Natural killer cell (primary cell): ENCODE measurements around the gene EEFSEC. TPM values are rescaled to one million over a fixed set of nuclear protein-coding genes. Genes with fewer than 3 reads are reported as not detected.

ENCODE experiments used
- ATAC-seq, 3 donors: fragments of 150-1000 bp in 2 of 3; fragments of 200-7000 bp in 1 of 3; cut with Tn5 transposase; 1 replicate in 1 of 3; 2 replicates in 2 of 3; pipeline ENCODE4 v1.10.0; 2021; ENCODE audit warnings: mild to moderate bottlenecking in 2 of 3, moderate library complexity in 2 of 3
- DNase-seq, 2 donors: peaks; one replicate each; pipeline versions ENCODE4 v3.0.0 to v3.0.0-alpha.2; 2013 to 2021; ENCODE audit warnings: mixed read lengths in 1 of 2
- H3K27ac ChIP-seq: one replicate; pipeline ENCODE4 v1.5.1; 2013; ENCODE audit warnings: mild to moderate bottlenecking, low read length
- H3K27me3 ChIP-seq: one replicate; pipeline ENCODE4 v1.6.1; 2013; ENCODE audit warnings: low read length; ENCODE audit not compliant: control insufficient read depth, insufficient read depth
- H3K36me3 ChIP-seq: one replicate; pipeline ENCODE4 v1.6.1; 2013; ENCODE audit warnings: low read length; ENCODE audit not compliant: control insufficient read depth, insufficient read depth
- H3K4me1 ChIP-seq: one replicate; pipeline ENCODE4 v1.6.1; 2013; ENCODE audit warnings: low read length; ENCODE audit not compliant: control insufficient read depth, insufficient read depth
- H3K4me3 ChIP-seq: one replicate; pipeline ENCODE4 v1.5.1; 2013; ENCODE audit warnings: low read length
- H3K9me3 ChIP-seq: one replicate; pipeline ENCODE4 v1.6.1; 2013; ENCODE audit warnings: low read length; ENCODE audit not compliant: control insufficient read depth, insufficient read depth
- H3K27ac Mint-ChIP-seq, 2 donors: one replicate each; pipeline ENCODE4 v1.8.0; 2022; ENCODE audit warnings: mild to moderate bottlenecking in 2 of 2, mixed read lengths in 2 of 2, moderate library complexity in 1 of 2
- H3K27me3 Mint-ChIP-seq, 2 donors: one replicate each; pipeline ENCODE4 v1.8.0; 2022; ENCODE audit warnings: low read depth in 2 of 2, mixed read lengths in 2 of 2
- H3K36me3 Mint-ChIP-seq: one replicate; pipeline ENCODE4 v1.8.0; 2022; ENCODE audit warnings: mixed read lengths
- H3K4me1 Mint-ChIP-seq, 2 donors: one replicate each; pipeline ENCODE4 v1.8.0; 2022; ENCODE audit warnings: mixed read lengths in 2 of 2
- H3K4me3 Mint-ChIP-seq: one replicate; pipeline ENCODE4 v1.8.0; 2022; ENCODE audit warnings: mild to moderate bottlenecking, moderate library complexity, mixed read lengths
- H3K9me3 Mint-ChIP-seq, 2 donors: one replicate each; pipeline ENCODE4 v1.8.0; 2022; ENCODE audit warnings: mixed read lengths in 2 of 2
- WGBS: methylation state at CpG from one replicate; pipeline ENCODE4 v1.1.7; 2013; ENCODE audit warnings: missing lambda C conversion rate; ENCODE audit not compliant: insufficient coverage; 5-methylcytosine and 5-hydroxymethylcytosine counted together
- intact Hi-C: fragments of 100-400 bp; cut with micrococcal nuclease; formaldehyde crosslinking; loops from one replicate; pipeline ENCODE4 v1.14.2; 2022
- total RNA-seq, 4 donors: library from RNA; stranded (reverse); fragments of 120-200 nt in 1 of 4; gene quantifications; one replicate each; pipeline versions ENCODE4 v1.2.3 to v1.2.4, GENCODE V29; 2013 to 2022
- TF ChIP-seq, protein P1 (sequence below): fragments of 200-600 bp; IDR thresholded peaks from one replicate; pipeline ENCODE4 v1.8.0; 2022; ENCODE audit warnings: antibody characterized with exemption

EEFSEC gene
- total RNA-seq, 3 donors from 2014 or later (not counting 1 experiment from before 2014, with no cell fraction given) = 16.7 to 18.9 (median 17.6) TPM

DNA sequence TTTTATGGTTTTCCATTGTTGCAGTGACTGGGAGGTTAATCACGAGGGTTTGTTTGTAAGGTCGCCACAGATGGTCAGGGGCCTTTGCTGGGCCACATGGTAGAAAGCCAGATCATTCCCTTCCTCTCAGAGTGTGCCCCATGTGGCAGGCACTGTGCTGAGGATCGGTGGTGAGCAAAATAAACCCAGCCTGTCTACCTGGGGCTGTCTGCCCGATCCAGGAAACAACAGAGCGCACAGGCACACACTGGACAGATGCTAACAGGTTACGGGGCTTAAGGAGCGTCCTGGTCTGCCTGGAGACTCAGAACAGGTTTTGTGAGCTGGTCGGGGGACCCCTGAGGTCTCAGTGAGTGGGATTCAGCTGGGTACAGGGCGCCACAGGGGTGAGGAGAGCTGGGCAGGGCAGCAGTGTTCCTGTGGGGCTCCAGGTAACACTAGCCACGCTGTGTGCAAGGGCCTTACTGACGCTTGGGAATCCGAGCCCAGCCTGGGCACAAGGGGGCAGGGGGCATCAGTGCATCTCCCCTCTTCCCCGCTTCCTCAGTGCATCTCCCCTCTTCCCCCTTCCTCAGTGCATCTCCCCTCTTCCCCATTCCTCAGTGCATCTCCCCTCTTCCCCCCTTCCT, 177.0 kb downstream of the EEFSEC start:
- no peaks in the 10 kb centered on the region for H3K9me3 ChIP-seq
- TF ChIP-seq, protein P1, sequence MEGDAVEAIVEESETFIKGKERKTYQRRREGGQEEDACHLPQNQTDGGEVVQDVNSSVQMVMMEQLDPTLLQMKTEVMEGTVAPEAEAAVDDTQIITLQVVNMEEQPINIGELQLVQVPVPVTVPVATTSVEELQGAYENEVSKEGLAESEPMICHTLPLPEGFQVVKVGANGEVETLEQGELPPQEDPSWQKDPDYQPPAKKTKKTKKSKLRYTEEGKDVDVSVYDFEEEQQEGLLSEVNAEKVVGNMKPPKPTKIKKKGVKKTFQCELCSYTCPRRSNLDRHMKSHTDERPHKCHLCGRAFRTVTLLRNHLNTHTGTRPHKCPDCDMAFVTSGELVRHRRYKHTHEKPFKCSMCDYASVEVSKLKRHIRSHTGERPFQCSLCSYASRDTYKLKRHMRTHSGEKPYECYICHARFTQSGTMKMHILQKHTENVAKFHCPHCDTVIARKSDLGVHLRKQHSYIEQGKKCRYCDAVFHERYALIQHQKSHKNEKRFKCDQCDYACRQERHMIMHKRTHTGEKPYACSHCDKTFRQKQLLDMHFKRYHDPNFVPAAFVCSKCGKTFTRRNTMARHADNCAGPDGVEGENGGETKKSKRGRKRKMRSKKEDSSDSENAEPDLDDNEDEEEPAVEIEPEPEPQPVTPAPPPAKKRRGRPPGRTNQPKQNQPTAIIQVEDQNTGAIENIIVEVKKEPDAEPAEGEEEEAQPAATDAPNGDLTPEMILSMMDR = no peak
- peaks cover 0 to 11% of the 10 kb centered on the region in 2 donors for H3K4me1 Mint-ChIP-seq
- H3K27ac Mint-ChIP-seq = no peak overlapping the region
- no peaks in the 10 kb centered on the region for H3K27me3 ChIP-seq
- no peaks in the 10 kb centered on the region for H3K9me3 Mint-ChIP-seq
- no peak overlapping the region for H3K4me3 Mint-ChIP-seq
- H3K36me3 ChIP-seq = no peaks in the 10 kb centered on the region
- H3K4me1 ChIP-seq = no peaks in the 10 kb centered on the region
- DNase-seq = no peak
- no peak overlapping the region for H3K27ac ChIP-seq
- no peak for ATAC-seq
- intact Hi-C loops = no loop called here
- H3K4me3 ChIP-seq = no peak overlapping the region
- no peaks in the 10 kb centered on the region for H3K27me3 Mint-ChIP-seq
- WGBS = 93% methylated on average over 13 of the region's 13 CpGs
- no peaks in the 10 kb centered on the region for H3K36me3 Mint-ChIP-seq

DNA sequence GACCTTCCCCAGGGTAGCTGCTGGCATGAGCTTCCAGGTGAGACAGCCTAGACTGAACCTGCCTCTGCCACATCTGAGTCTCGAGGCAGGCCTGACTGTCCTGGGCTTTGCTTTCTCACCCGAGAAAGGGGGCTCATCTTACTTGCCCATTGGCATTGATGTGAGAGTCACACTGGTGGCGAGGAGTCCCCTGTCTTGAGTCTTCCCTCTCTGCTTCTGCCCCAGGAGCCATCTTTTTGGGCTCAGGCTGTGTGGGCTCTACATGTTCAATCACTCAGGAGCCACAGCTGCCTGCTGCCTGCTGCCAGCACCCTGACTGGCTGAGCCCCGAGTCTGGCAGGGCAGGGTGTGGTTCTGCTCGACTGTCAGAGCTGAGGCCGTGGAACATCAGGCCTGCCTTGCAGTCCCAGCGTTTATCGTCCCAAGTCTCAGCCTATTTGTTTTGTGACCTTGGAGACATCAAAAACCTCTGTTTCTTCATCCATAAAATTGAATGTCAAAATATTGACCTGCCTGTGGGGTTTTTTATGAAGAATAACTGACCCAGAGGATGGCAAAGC, 180.9 kb downstream of the EEFSEC start:
- Histone ChIP-seq H3K4me3 (no peak overlapping the region), H3K9me3 (no peaks in the 10 kb centered on the region), H3K4me1 (no peaks in the 10 kb centered on the region), H3K27ac (no peak overlapping the region), H3K27me3 (no peaks in the 10 kb centered on the region), H3K36me3 (peaks cover 3% of the 10 kb centered on the region)
- H3K9me3 Mint-ChIP-seq = no peaks in the 10 kb centered on the region
- ATAC-seq (no peak), DNase-seq (no peak)
- H3K27ac Mint-ChIP-seq = no peak overlapping the region
- peaks cover 0 to 8% of the 10 kb centered on the region in 2 donors for H3K4me1 Mint-ChIP-seq
- H3K4me3 Mint-ChIP-seq = no peak overlapping the region
- no peaks in the 10 kb centered on the region for H3K27me3 Mint-ChIP-seq
- TF ChIP-seq, protein P1 = no peak
- no peaks in the 10 kb centered on the region for H3K36me3 Mint-ChIP-seq
- WGBS = 91% methylated on average over 8 of the region's 8 CpGs
- intact Hi-C loops = no loop called here

DNA sequence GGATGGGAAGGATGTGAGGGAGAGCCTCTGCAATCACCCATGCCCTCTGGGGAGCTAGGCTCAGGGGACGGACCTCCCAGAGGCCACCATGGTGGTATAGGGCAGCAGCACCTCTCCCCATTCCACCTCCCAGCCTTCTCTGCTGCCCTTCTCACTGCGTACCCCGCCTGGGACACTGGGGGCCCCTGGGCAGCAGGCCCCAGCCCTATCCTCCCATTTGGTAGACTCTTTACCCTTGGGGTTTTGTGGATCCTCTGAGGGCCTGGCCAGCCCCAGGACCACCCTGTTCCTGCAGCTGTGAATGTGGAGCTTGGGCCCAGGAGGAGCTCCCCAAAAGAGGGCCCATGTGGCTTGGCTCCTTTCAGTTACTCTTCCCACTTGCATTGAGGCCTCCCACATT, 181.5 kb downstream of the EEFSEC start:
- ATAC-seq (no peak), DNase-seq (no peak)
- TF ChIP-seq, protein P1 = no peak
- Mint-ChIP-seq H3K27ac (no peak overlapping the region), H3K9me3 (no peaks in the 10 kb centered on the region), H3K4me1 (peaks cover 0 to 8% of the 10 kb centered on the region in 2 donors), H3K4me3 (no peak overlapping the region), H3K27me3 (no peaks in the 10 kb centered on the region), H3K36me3 (no peaks in the 10 kb centered on the region)
- no peaks in the 10 kb centered on the region for H3K4me1 ChIP-seq
- intact Hi-C loops = no loop called here
- WGBS = 95% methylated on average over 3 of the region's 3 CpGs
- H3K27ac ChIP-seq = no peak overlapping the region
- H3K27me3 ChIP-seq = no peaks in the 10 kb centered on the region
- H3K9me3 ChIP-seq = no peaks in the 10 kb centered on the region
- peaks cover 3% of the 10 kb centered on the region for H3K36me3 ChIP-seq
- no peak overlapping the region for H3K4me3 ChIP-seq
